NCI-H2029 treated with DMSO at 0.1 percent for 48 hours (cell line): ENCODE data around the gene FAIM.
"Not testable (repeated sequence)": the region's sequence is repeated elsewhere in the genome, so short reads cannot be mapped to it uniquely, and the experiment has no call there.

Experiments
- DNase-seq: peaks from one replicate; lab custom pipeline; 2025; lab: John Stamatoyannopoulos, UW

The FAIM gene

GRCh38 chr3:138601661-138602060 is 6.9 kb upstream of the FAIM start:
- not testable (repeated sequence) for DNase-seq

DNA sequence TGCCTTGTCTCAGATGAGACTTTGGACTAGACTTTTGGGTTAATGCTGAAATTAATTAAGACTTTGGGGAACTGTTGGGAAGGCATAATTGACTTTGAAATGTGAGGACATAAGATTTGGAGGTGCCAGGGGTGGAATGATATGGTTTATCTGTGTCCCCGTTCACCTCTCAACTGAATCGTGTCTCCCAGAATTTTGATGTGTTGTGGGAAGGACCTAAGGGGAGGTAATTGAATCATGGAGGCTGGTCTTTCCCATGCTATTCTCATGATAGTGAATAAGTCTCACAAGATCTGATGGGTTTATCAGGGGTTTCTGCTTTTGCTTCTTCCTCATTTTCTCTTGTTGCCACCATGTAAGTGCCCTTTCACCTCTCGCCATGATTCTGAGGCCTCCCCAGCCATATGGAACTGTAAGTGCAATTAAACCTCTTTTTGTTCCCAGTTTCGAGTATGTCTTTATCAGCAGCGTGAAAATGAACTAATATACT is 4.4 kb upstream of the FAIM start:
- DNase-seq = not testable (repeated sequence)

- DNase-seq = no peak
Measured at GRCh38 chr3:138609898-138610266, 1.3 kb downstream of the FAIM start.

DNA sequence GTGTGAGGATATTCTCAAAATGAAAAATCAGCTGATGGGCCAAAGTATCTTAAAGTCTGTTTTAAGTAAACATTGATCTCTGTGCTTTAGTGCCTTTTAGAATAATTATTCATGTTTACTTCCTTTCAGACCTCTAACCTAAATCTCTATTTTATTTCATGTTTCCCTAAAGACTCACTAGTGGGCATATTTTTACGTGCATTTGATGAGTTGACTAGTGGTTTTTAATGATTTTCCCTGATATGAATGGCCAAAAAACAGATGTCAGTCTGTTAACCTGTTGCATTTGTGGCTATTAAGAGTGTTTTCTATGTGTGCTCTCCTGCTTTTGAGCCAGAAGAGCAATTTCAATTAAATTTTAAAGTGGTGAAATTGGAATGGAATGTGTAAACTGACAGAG is 6.9 kb downstream of the FAIM start:
- no peak for DNase-seq

- no peak for DNase-seq
Measured at GRCh38 chr3:138620431-138620830, 11.9 kb downstream of the FAIM start.

GRCh38 chr3:138624518-138624917 is 15.9 kb downstream of the FAIM start:
- DNase-seq = no peak

GRCh38 chr3:138625707-138626365 is 17.3 kb downstream of the FAIM start:
- DNase-seq = no peak

GRCh38 chr3:138629526-138629925 is 21.0 kb downstream of the FAIM start:
- no peak for DNase-seq

- no peak for DNase-seq
Measured at GRCh38 chr3:138638641-138639040, 30.1 kb downstream of the FAIM start.

DNA sequence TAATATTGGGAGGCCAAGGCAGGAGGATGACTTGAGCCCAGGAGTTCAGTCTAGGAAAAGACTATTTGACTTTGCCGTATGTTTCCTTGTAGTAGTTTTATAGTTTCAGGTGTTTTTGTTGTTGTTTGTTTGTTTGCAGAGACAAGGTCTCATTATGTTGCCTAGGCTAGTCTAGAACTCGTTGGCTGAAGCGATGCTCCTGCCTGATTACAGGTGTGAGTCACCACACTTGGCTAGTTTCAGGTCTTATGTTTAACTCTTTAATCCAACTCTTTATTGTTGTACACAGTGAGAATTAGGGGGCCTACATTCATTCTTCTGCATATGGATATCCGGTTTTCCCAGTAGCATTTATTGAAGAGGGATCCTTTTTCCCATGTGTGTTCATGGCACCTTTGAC is 32.0 kb downstream of the FAIM start:
- DNase-seq = no peak

DNA sequence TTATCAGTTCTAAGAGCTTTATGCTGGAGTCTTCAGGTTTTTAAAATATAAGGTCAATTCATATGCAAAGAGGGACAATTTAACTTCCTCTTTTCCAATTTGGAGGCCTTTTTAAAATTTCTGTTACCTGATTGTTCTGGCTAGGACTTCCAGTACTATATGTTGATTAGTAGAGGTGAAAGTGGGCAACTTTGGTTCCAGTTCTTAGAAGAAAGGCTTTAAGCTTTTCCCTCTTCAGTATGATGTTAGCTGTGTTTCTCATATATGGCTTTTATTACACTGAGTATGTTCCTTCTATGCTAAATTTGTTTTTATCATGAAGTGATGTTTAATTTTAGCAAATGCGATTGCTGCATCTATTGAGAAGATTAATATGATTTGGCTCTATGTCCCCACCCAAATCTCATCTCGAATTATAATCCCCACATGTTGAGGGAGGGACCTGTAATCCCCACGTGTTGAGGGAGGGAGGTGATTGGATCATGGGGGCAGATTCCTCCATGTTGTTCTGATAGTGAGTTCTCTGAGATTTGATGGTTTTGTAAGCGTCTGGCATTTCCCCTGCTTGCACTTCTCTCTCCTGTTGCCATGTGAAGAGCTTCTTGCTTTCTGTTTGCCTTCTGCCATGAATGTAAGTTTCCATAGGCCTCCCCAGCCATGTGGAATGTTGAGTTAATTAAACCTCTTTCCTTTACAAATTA is 33.8 kb downstream of the FAIM start:
- no peak for DNase-seq

DNA sequence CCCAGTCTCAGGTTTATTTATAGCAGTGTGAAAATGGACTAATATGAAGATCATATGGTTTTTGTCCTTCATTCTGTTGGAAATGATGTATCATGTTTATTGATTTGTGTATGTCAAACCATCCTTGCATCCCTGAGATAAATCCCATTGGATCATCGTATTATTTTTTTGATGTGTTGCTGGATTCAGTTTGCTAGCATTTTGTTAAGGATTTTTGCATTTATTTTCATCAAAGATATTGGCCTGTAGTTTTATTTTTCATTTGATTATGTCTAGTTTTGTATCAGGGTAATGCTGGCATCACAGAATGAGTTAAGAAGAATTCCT is 34.3 kb downstream of the FAIM start:
- no peak for DNase-seq

DNA sequence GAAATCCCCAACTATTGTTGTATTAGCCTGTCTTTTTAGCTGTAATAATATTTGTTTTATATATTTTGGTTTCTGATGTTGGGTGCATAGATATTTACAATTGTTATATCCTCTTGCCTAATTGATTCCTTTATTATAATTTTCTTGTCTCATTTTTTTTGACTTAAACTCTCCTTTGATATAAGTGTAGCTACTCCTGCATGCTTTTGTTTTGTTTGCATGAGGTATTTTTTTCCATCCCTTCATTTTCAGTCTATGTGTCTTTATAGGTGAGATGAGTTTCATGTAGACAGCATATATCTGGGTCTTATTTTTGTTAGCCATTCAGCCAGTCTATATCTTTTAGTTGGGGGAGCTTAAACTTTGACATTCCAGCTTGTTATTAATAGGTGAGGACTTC is 37.4 kb downstream of the FAIM start:
- DNase-seq = no peak

DNA sequence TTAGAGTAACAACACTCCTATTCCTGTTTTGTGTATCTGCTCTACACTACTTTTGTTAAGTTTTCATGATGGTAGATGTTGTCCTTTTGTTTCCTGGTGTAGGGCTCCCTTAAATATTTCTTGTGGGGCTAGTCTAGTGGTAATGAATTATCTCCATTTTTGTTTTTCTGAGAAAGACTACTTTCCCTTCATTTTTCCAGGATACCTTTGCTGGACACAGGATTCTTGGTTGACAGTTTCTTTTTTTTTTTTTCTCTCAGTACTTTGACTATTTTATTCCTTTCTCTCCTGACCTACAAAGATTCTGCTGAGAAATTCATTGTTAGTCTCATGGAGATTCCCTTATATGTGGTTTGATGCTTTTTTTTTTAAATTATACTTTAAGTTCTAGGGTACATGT is 37.9 kb downstream of the FAIM start:
- DNase-seq = no peak

- DNase-seq = no peak
Measured at GRCh38 chr3:138649134-138649533, 40.6 kb downstream of the FAIM start.

DNA sequence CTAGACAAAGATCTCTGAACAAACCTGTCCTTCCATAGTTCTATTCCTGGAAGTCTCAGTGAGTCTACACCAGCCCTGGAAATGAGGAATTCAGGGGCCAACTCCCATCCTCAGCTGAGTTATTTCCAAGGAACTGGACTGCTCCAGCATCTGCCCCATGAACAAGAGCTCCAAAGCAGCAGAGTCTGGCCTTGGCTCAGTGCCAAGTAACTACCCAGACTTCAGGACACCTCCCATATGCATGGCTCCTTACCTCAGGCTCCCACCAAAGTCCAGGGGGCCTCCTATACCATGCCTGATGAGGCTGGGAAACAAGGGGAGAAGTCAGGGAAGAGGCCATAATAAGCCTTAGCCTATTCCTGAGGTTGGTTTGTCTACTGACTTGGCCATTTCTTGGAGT is 45.0 kb downstream of the FAIM start:
- DNase-seq = no peak

- no peak for DNase-seq
Measured at GRCh38 chr3:138657508-138657907, 48.9 kb downstream of the FAIM start.

DNA sequence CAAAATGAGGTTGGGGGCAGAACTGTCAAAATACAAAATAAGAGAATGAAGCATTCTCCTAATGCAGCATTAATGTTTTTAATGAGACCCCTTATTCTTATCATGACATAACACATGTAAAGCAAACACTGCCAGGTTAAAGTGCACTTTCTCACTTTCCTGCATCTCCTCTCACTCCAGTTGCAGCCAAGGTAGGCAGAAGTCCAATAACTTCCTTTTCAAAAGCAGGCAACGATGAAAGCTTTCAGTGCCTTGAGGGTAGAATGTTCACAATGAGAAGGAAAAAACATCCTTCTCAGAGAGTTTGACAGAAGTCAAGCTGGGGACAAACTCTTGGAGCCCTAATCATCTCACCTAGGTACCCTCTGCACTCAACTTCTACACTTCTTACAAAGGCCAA is 59.5 kb downstream of the FAIM start:
- no peak for DNase-seq

DNA sequence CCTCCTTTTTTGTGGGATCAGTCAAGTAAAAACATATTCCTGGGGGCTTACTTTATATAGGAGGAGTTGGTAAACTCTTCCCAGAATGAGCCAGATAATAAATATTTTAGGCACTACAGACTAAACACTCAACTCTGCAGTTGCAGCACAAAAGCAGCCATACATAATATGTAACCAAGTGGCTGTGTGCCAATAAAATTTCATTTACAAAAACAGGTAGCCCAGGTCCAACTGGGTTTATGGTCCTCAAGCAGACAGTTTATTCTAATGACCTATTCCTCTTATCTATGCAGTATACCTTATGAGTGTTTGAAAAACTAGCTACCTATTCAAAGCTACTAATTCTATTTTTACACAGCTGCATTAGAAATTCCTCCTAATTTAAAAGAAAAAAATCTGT is 61.8 kb downstream of the FAIM start:
- no peak for DNase-seq

DNA sequence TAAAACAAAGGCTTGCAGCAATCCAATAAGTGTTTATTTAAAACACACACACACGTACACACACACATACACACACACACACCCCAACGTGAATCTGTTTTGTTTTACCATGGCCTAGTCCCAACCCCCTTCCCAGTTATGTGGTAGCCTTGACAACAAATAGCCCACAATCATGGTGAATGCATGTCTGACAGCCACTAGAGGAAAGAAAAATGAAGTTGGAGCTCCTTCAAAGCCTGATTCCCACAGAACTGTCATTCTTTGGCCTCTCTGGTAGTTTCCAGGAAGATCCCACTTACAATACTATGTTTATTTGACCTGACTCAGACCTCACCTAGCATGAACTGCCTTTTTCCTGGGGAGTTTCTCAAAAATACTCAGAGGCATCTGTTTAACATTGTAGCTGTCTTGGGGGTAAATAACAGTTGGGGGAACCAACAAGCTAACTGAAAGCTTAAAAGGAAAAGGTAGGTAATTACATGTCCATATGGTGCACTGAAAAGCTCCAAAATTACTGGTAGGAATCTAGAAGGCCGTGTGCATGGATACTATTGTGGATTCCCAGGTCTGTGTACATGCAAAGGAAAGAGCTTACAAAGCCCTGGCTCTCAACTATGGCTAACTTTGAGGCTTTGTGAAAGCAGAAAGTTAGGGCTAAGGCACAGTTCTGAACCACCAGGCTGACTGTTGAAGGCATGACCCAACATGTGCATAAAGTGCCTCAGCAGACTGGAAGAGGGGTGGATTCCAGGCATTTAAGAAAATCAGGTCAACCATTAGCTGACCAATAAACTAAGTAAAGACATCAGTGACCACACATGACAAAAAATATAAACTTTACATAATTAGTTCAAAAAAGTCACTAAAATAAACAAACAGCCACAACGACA is 65.3 kb downstream of the FAIM start:
- DNase-seq = peak; percentile 8

GRCh38 chr3:138675393-138675792 is 66.8 kb downstream of the FAIM start:
- no peak for DNase-seq

GRCh38 chr3:138678086-138678485 is 69.5 kb downstream of the FAIM start:
- DNase-seq = no peak

GRCh38 chr3:138678874-138679392 is 70.4 kb downstream of the FAIM start:
- DNase-seq = no peak
